H9 (cell line): ENCODE data around the gene ZFPM1. TPM values are rescaled to one million over a fixed set of nuclear protein-coding genes. Genes with fewer than 3 reads are reported as not detected.

Source experiments
- DNase-seq: peaks from one replicate; pipeline ENCODE4 v3.0.0-alpha.2; 2017
- H2AFZ ChIP-seq: one replicate; pipeline ENCODE4 v1.6.1; 2013; ENCODE audit warnings: mild to moderate bottlenecking, low read length, control low read depth, moderate library complexity
- H2AK5ac ChIP-seq: 2 replicates; pipeline ENCODE4 v1.6.1; 2013; ENCODE audit warnings: low read length, control low read depth, mixed read lengths; ENCODE audit not compliant: insufficient read length
- H2BK120ac ChIP-seq: one replicate; pipeline ENCODE4 v1.6.1; 2013; ENCODE audit warnings: low read depth, mild to moderate bottlenecking, low read length, control low read depth, inconsistent platforms; ENCODE audit not compliant: poor library complexity, severe bottlenecking
- H2BK12ac ChIP-seq: 2 replicates; pipeline ENCODE4 v1.6.1; 2013; ENCODE audit warnings: low read length, control low read depth, mixed read lengths, low read depth; ENCODE audit not compliant: insufficient read length
- H2BK15ac ChIP-seq: 2 replicates; pipeline ENCODE4 v1.6.1; 2013; ENCODE audit warnings: low read depth, low read length, control low read depth
- H2BK20ac ChIP-seq: one replicate; pipeline ENCODE4 v1.6.1; 2013; ENCODE audit warnings: low read depth, mild to moderate bottlenecking, low read length, control low read depth, inconsistent platforms; ENCODE audit not compliant: poor library complexity, severe bottlenecking
- H2BK5ac ChIP-seq: 2 replicates; pipeline ENCODE4 v1.6.1; 2013; ENCODE audit warnings: low read length, control low read depth, mixed read lengths; ENCODE audit not compliant: insufficient read length
- H3K14ac ChIP-seq: 2 replicates; pipeline ENCODE4 v1.6.1; 2013; ENCODE audit warnings: low read length, control low read depth; ENCODE audit not compliant: insufficient read depth
- H3K18ac ChIP-seq: 2 replicates; pipeline ENCODE4 v1.6.1; 2013; ENCODE audit warnings: low read depth, mild to moderate bottlenecking, mixed read lengths, low read length, control low read depth; ENCODE audit not compliant: insufficient read length
- H3K23ac ChIP-seq: 2 replicates; pipeline ENCODE4 v1.6.1; 2013; ENCODE audit warnings: low read length, control low read depth, mixed read lengths, low read depth; ENCODE audit not compliant: insufficient read length
- H3K23me2 ChIP-seq: 2 replicates; pipeline ENCODE4 v1.6.1; 2013; ENCODE audit warnings: low read depth, mild to moderate bottlenecking, mixed read lengths, low read length, control low read depth; ENCODE audit not compliant: insufficient read length, poor library complexity, severe bottlenecking
- H3K27ac ChIP-seq: 2 replicates; pipeline ENCODE4 v1.5.1; 2013; ENCODE audit warnings: low read length, control low read depth, mixed read lengths, low read depth; ENCODE audit not compliant: insufficient read length
- H3K27me3 ChIP-seq: 2 replicates; pipeline ENCODE4 v1.6.1; 2013; ENCODE audit warnings: low read length, control low read depth, inconsistent platforms; ENCODE audit not compliant: insufficient read depth
- H3K4ac ChIP-seq: 2 replicates; pipeline ENCODE4 v1.6.1; 2013; ENCODE audit warnings: low read depth, mild to moderate bottlenecking, control low read depth, inconsistent platforms, low read length, moderate library complexity
- H3K4me1 ChIP-seq: 2 replicates; pipeline ENCODE4 v1.6.1; 2013; ENCODE audit warnings: low read length, control low read depth, inconsistent platforms; ENCODE audit not compliant: insufficient read depth
- H3K4me2 ChIP-seq: 2 replicates; pipeline ENCODE4 v1.6.1; 2013; ENCODE audit warnings: low read length, control low read depth, mixed read lengths; ENCODE audit not compliant: insufficient read length, insufficient read depth
- H3K56ac ChIP-seq: 2 replicates; pipeline ENCODE4 v1.6.1; 2013; ENCODE audit warnings: low read depth, mild to moderate bottlenecking, mixed read lengths, low read length, control low read depth; ENCODE audit not compliant: insufficient read length
- H3K79me1 ChIP-seq: 2 replicates; pipeline ENCODE4 v1.6.1; 2013; ENCODE audit warnings: low read depth, mild to moderate bottlenecking, moderate library complexity, low read length, control low read depth, inconsistent platforms; ENCODE audit not compliant: insufficient read depth, poor library complexity, severe bottlenecking
- H3K79me2 ChIP-seq: 2 replicates; pipeline ENCODE4 v1.6.1; 2013; ENCODE audit warnings: low read length, control low read depth, inconsistent platforms; ENCODE audit not compliant: insufficient read depth
- H3K9ac ChIP-seq: 2 replicates; pipeline ENCODE4 v1.6.1; 2013; ENCODE audit warnings: low read length, control low read depth, mixed read lengths; ENCODE audit not compliant: insufficient read length; ENCODE audit errors: extremely low read depth
- H3K9me3 ChIP-seq: one replicate; pipeline ENCODE4 v1.6.1; 2013; ENCODE audit warnings: low read depth, low read length, inconsistent platforms; ENCODE audit not compliant: control insufficient read depth
- H3T11ph ChIP-seq: one replicate; pipeline ENCODE4 v1.6.1; 2013; ENCODE audit warnings: mild to moderate bottlenecking, low read length, control low read depth, inconsistent platforms
- H4K20me1 ChIP-seq: one replicate; pipeline ENCODE4 v1.6.1; 2013; ENCODE audit not compliant: control insufficient read depth, insufficient read length, insufficient read depth
- H4K5ac ChIP-seq: 2 replicates; pipeline ENCODE4 v1.6.1; 2013; ENCODE audit warnings: low read depth, mild to moderate bottlenecking, mixed read lengths, low read length, control low read depth; ENCODE audit not compliant: insufficient read length
- H4K8ac ChIP-seq: replicated peaks from 2 replicates; pipeline ENCODE4 v1.6.1; 2013; ENCODE audit warnings: low read length, control low read depth, mixed read lengths, low read depth; ENCODE audit not compliant: insufficient read length
- H4K91ac ChIP-seq: 2 replicates; pipeline ENCODE4 v1.6.1; 2013; ENCODE audit warnings: low read depth, mild to moderate bottlenecking, moderate library complexity, mixed read lengths, low read length, control low read depth; ENCODE audit not compliant: insufficient read length
- H3K27ac Mint-ChIP-seq, 3 experiments: 2 replicates in 2 of 3; 3 replicates in 1 of 3; pipeline ENCODE4 v1.8.0; 2020 to 2021; ENCODE audit warnings: mixed read lengths in 3 of 3, mild to moderate bottlenecking in 1 of 3, moderate library complexity in 1 of 3
- H3K27me3 Mint-ChIP-seq: 2 replicates; pipeline ENCODE4 v1.8.0; 2021; ENCODE audit warnings: low read depth, mild to moderate bottlenecking, moderate library complexity, mixed read lengths
- H3K36me3 Mint-ChIP-seq, 3 experiments: 2 replicates in 2 of 3; 3 replicates in 1 of 3; pipeline ENCODE4 v1.8.0; 2020 to 2021; ENCODE audit warnings: low read depth in 3 of 3, mixed read lengths in 3 of 3; ENCODE audit not compliant: insufficient read depth in 1 of 3
- H3K4me1 Mint-ChIP-seq, 2 experiments: 2 replicates each; pipeline ENCODE4 v1.8.0; 2020; ENCODE audit warnings: mixed read lengths in 2 of 2
- H3K4me3 Mint-ChIP-seq, 2 experiments: 2 replicates in 1 of 2; 3 replicates in 1 of 2; pipeline ENCODE4 v1.8.0; 2020 to 2021; ENCODE audit warnings: mild to moderate bottlenecking in 2 of 2, mixed read lengths in 2 of 2, moderate library complexity in 1 of 2
- H3K9me3 Mint-ChIP-seq, 2 experiments: 2 replicates in 1 of 2; 3 replicates in 1 of 2; pipeline ENCODE4 v1.8.0; 2020; ENCODE audit warnings: mild to moderate bottlenecking in 2 of 2, mixed read lengths in 2 of 2, moderate library complexity in 1 of 2
- CTCF ChIP-seq: fragments of 200-600 bp; sonication (generic); conservative IDR thresholded peaks from 3 replicates; pipeline ENCODE4 v1.8.0; 2021; ENCODE audit warnings: antibody characterized with exemption, mild to moderate bottlenecking
- WGBS: extraction: QIAGEN DNeasy Blood & Tissue Kit; methylation state at CpG from one replicate; pipeline ENCODE4 v1.1.7; 2013; ENCODE audit warnings: missing lambda C conversion rate, low lambda C conversion rate, mixed read lengths; ENCODE audit not compliant: insufficient read length; ENCODE audit errors: extremely low coverage; 5-methylcytosine and 5-hydroxymethylcytosine counted together
- total RNA-seq: library from RNA; stranded (reverse); gene quantifications from 2 replicates; pipeline ENCODE4 v1.2.1, GENCODE V29; 2021

ZFPM1 gene
- total RNA-seq, 1 experiment from 2014 or later = 3.6 TPM

DNA sequence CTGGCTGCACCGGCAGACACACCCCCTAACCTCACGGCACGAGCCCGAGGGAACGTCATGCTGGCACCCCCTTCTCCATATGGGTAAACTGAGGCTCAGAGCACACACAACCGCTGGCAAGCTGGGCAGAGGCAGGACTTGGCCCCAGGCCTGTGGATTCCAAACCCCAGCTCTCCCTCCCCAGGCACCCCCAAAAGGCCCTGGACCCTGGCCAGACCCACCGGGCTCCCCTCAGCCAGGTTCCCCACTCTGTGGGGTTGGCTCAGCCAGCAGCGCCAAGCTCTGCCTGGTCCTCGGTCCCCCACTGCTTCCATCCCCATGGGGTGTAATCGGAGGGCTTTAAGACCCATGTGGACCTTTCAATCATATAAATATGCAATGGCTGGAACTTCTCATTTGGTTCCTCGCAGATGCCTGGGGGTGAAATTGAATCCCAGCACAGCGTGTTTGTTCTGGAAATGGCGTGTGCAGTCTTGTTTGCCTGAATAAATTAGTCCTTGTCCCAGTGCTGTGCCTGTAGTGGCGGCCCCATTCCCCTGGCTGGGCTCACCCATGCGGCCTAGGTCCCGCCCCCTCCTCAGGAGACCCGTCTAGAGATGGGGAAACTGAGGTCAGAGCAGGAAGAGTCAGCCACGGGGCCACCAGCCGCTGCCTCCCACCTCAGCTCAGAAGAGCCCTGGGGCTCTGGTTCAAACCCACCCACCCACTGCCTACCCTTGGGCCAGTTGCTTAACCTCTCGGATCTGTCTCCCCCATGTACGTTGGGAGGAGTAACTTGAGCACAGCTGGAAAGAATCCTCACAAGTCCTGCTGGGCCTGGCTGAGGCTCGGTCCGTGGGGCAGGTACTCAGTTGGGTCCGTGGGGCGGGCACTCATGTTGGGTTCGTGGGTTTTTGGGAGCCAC is 57.3 kb downstream of the ZFPM1 start:
- Histone ChIP-seq H2BK5ac (no peak overlapping the region), H3K4me2 (no peak overlapping the region), H3K79me1 (no peaks in the 10 kb centered on the region), H4K91ac (no peak overlapping the region), H3K9me3 (no peaks in the 10 kb centered on the region), H3K9ac (no peak overlapping the region), H2BK12ac (no peak overlapping the region), H4K5ac (no peak overlapping the region), H3K18ac (no peak overlapping the region), H3K4ac (no peak overlapping the region), H3K4me1 (no peaks in the 10 kb centered on the region), H3K79me2 (no peaks in the 10 kb centered on the region), H3K23me2 (no peaks in the 10 kb centered on the region), H3K23ac (no peak overlapping the region), H4K20me1 (no peaks in the 10 kb centered on the region), H2AK5ac (no peak overlapping the region), H2BK15ac (no peak overlapping the region), H3K27ac (no peak overlapping the region), H2BK120ac (no peak overlapping the region), H2AFZ (no peak overlapping the region), H3T11ph (no peak overlapping the region), H4K8ac (no peak overlapping the region), H3K27me3 (no peaks in the 10 kb centered on the region), H3K14ac (no peak overlapping the region), H3K56ac (no peak overlapping the region), H2BK20ac (no peak overlapping the region)
- TF ChIP-seq CTCF = no peak
- no peak overlapping the region for H3K4me3 Mint-ChIP-seq
- H3K27ac Mint-ChIP-seq = peak overlapping the region in 1 of 3 experiments; percentile 31; a peak in 1 of 7 replicates
- DNase-seq = no peak
- no peaks in the 10 kb centered on the region for H3K36me3 Mint-ChIP-seq
- no peaks in the 10 kb centered on the region for H3K9me3 Mint-ChIP-seq
- peaks cover 2 to 6% of the 10 kb centered on the region in 2 experiments; a peak in 3 of 4 replicates for H3K4me1 Mint-ChIP-seq
- H3K27me3 Mint-ChIP-seq = peaks cover 1% of the 10 kb centered on the region
- no CpG with 5 or more reads among the region's 26 CpGs for WGBS
